Natural killer cell treated with Interleukin-12 subunit alpha and Interleukin-12 subunit beta and Interleukin-15 and Interleukin-18, amount 100 ng/mL, for 72 hours (primary cell): ENCODE data around the gene HES4. TPM values are rescaled to one million over a fixed set of nuclear protein-coding genes. Genes with fewer than 3 reads are reported as not detected.

Source experiments
- ATAC-seq, 2 donors: fragments of 150-1000 bp; cut with Tn5 transposase in 1 of 2; sonication (Bioruptor Pico), chemical (Tn5 transposase) in 1 of 2; 2 replicates each; pipeline ENCODE4 v1.10.0; 2021
- DNase-seq: peaks from one replicate; pipeline ENCODE4 v3.0.0; 2022; ENCODE audit warnings: low spot score
- H3K27ac Mint-ChIP-seq, 2 donors: 1 replicate in 1 of 2; 2 replicates in 1 of 2; pipeline ENCODE4 v1.8.0; 2022; ENCODE audit warnings: mixed read lengths in 2 of 2, mild to moderate bottlenecking in 1 of 2, moderate library complexity in 1 of 2
- H3K27me3 Mint-ChIP-seq, 2 donors: 1 replicate in 1 of 2; 2 replicates in 1 of 2; pipeline ENCODE4 v1.8.0; 2022; ENCODE audit warnings: mixed read lengths in 2 of 2
- H3K36me3 Mint-ChIP-seq: one replicate; pipeline ENCODE4 v1.8.0; 2022; ENCODE audit warnings: mixed read lengths
- H3K4me1 Mint-ChIP-seq, 2 donors: 1 replicate in 1 of 2; 2 replicates in 1 of 2; pipeline ENCODE4 v1.8.0; 2022; ENCODE audit warnings: low read depth in 2 of 2, mixed read lengths in 2 of 2, mild to moderate bottlenecking in 1 of 2
- H3K4me3 Mint-ChIP-seq: one replicate; pipeline ENCODE4 v1.8.0; 2022; ENCODE audit warnings: mixed read lengths
- H3K9me3 Mint-ChIP-seq: 2 replicates; pipeline ENCODE4 v1.8.0; 2022; ENCODE audit warnings: mixed read lengths
- total RNA-seq, 2 donors: library from RNA; stranded (reverse); gene quantifications; one replicate each; pipeline ENCODE4 v1.2.3, GENCODE V29; 2022

HES4 gene
- total RNA-seq, 2 donors from 2014 or later = not detected

DNA sequence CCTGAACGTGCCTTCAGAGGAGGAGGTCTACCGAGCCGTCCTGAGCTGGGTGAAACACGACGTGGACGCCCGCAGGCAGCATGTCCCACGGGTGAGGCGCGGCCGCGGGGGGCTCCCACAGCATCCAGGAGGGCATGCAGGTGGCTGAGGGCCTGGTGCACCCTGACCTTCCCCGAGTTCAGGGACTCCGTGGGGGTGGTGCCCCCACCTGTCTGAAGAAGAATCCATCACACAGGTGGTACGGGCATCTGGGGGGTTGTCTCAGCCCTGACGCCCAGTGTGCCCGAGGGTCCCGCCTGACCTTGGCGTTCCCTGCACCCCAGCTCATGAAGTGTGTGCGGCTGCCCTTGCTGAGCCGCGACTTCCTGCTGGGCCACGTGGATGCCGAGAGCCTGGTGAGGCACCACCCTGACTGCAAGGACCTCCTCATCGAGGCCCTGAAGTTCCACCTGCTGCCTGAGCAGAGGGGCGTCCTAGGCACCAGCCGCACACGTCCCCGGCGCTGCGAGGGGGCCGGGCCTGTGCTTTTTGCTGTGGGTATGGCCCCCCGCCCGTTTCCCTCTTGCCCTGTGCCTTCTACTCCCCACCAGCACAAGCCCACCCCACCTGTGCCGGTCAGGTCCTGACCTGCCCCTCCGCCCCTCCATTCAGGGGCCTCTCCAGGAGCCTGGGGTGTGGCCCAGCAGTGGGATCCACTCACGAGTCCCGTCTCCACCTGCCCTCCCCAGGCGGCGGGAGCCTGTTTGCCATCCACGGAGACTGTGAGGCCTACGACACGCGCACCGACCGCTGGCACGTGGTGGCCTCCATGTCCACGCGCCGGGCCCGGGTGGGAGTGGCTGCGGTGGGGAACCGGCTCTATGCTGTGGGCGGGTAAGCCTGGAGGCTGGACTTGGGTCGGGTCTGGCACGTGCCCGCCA is 37.3 kb downstream of the HES4 start:
- Mint-ChIP-seq H3K36me3 (peaks cover 2% of the 10 kb centered on the region), H3K27me3 (no peaks in the 10 kb centered on the region), H3K9me3 (no peaks in the 10 kb centered on the region), H3K4me3 (peak overlapping the region; percentile 34), H3K4me1 (peaks cover 8 to 11% of the 10 kb centered on the region in 2 donors), H3K27ac (no peak overlapping the region)
- ATAC-seq (no peak), DNase-seq (no peak)

DNA sequence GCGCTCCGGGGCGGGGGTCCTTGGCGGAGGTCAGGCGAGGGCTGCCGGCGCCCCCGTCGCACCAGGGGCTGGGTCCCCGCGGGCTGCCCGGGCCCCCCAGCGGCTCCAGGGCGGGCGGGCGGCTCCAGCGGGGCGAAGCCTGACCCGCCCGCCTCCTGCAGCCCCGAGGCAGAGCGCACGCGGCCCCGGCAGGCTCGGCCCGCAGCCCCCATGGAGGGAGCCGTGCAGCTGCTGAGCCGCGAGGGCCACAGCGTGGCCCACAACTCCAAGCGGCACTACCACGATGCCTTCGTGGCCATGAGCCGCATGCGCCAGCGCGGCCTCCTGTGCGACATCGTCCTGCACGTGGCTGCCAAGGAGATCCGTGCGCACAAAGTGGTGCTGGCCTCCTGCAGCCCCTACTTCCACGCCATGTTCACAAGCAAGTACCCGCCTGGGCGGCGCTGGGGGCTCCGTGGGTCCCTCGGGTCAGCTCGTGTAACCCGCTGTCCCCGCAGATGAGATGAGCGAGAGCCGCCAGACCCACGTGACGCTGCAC is 38.7 kb downstream of the HES4 start:
- Mint-ChIP-seq H3K4me1 (peaks cover 16 to 20% of the 10 kb centered on the region in 2 donors), H3K27me3 (no peaks in the 10 kb centered on the region), H3K4me3 (peak overlapping the region; percentile 34), H3K9me3 (no peaks in the 10 kb centered on the region), H3K27ac (no peak overlapping the region), H3K36me3 (peaks cover 5% of the 10 kb centered on the region)
- DNase-seq = no peak
- no peak for ATAC-seq

DNA sequence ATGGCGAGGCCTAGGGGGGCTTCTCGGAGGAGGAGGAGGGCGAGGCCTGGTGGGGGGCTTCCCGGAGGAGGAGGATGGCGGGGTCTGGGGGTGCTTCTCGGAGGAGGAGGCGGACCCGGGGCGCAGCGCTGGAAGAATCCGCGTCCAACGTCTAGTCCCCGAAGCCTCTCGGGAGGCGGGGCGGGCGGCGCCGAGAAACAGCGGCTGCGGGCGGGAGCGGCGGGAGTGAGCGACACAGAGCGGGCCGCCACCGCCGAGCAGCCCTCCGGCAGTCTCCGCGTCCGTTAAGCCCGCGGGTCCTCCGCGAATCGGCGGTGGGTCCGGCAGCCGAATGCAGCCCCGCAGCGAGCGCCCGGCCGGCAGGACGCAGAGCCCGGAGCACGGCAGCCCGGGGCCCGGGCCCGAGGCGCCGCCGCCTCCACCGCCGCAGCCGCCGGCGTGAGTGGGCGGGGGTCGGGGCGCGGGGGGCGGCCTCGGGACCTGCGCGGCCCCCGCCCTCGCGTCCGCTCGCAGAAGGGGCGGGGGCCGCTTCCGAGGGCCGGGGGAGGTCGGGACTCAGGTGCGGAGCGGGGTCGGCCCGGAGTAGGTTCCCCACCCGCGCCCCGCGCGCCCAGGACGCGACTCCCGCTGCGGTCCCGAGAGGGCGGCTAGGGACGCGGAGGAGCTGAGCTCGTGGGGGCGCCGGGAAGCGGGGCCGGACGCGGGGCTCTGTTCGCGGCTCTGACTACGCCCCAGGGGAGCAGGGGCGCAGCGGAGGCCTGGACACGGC is 39.4 kb downstream of the HES4 start, which contains the start of gene KLHL17:
KLHL17 (plus strand) TSS at position 222 of the 769 bp plus-strand sequence; CDS start at position 332, 110 bp downstream.
- Mint-ChIP-seq H3K4me1 (peaks cover 16 to 20% of the 10 kb centered on the region in 2 donors), H3K36me3 (peaks cover 5% of the 10 kb centered on the region), H3K4me3 (peak within 1 kb of the TSS; percentile 99), H3K27me3 (no peaks in the 10 kb centered on the region), H3K27ac (peak within 1 kb of the TSS in 1 of 2 donors; percentile 35), H3K9me3 (no peaks in the 10 kb centered on the region)
- DNase-seq (peak; percentile 87), ATAC-seq (peak; percentile 69 to 76)

- Mint-ChIP-seq H3K36me3 (peaks cover 5% of the 10 kb centered on the region), H3K9me3 (no peaks in the 10 kb centered on the region), H3K4me1 (peaks cover 20 to 21% of the 10 kb centered on the region in 2 donors), H3K27me3 (no peaks in the 10 kb centered on the region), H3K4me3 (peak overlapping the region; percentile 99), H3K27ac (peak overlapping the region in 1 of 2 donors; percentile 35)
- ATAC-seq (peak in 1 of 2 donors; percentile 1), DNase-seq (no peak)
Measured at GRCh38 chr1:959731-960362, 40.0 kb downstream of the HES4 start.

DNA sequence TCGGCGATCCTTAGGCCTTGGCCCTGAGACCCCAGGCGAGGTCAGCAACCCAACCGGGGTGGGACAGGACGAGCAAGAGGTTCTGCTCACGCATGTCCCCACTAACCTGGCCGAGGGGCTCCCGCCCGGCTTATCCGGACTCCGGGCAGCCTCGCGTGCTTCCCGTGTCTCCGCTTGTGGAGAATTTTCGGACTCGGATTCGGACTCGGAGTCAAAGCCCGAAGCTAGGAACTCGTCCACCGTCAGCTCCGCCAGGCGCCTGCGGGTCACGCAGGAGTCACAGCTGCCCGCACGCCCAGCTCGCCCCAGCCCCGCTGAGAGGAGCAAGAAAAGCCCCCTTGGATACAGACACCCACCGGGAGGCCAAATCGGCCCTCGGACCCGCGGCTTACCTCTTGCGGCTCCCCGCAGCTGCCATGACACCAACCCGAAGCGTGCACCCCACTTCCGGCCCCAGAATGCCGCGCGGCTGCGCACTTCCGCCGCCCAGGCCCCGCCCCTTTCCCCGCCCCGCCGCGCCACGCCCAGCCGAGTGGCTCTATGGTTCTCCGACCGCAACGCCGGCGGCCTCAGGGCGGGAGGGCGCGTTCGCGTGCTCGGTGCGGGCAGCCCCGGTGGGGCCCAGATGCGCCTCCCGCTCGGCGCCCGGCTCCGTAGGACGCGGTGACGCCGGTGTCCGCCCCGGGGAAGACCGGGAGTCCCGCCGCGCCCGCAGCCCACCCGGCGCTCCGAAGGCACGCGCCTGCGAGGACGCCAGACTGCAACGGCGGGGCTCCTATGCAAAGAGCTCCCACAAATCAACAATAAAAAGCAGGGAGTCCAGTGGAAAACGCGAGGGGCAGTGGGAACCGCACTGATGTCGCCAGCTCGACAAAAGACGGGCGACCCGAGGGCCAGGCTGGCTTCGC is 40.8 kb downstream of the HES4 start, which contains the start of gene NOC2L:
NOC2L (minus strand) TSS at position 434 of the 908 bp plus-strand sequence; CDS start at position 418, 16 bp downstream.
- DNase-seq = peak; percentile 92
- Mint-ChIP-seq H3K9me3 (no peaks in the 10 kb centered on the region), H3K27me3 (no peaks in the 10 kb centered on the region), H3K4me1 (peaks cover 20 to 21% of the 10 kb centered on the region in 2 donors), H3K27ac (peak within 1 kb of the TSS; percentile 66 to 77), H3K36me3 (peaks cover 5% of the 10 kb centered on the region), H3K4me3 (peak within 1 kb of the TSS; percentile 99)
- ATAC-seq = peak; percentile 92 to 94

- Mint-ChIP-seq H3K4me1 (peaks cover 20 to 21% of the 10 kb centered on the region in 2 donors), H3K4me3 (no peak overlapping the region), H3K27me3 (no peaks in the 10 kb centered on the region), H3K36me3 (peaks cover 5% of the 10 kb centered on the region), H3K27ac (no peak overlapping the region), H3K9me3 (no peaks in the 10 kb centered on the region)
- ATAC-seq = no peak
- no peak for DNase-seq
Measured at GRCh38 chr1:956636-957035, 43.3 kb downstream of the HES4 start.

- Mint-ChIP-seq H3K9me3 (no peaks in the 10 kb centered on the region), H3K27ac (no peak overlapping the region), H3K27me3 (no peaks in the 10 kb centered on the region), H3K36me3 (peaks cover 5% of the 10 kb centered on the region), H3K4me1 (peaks cover 20 to 21% of the 10 kb centered on the region in 2 donors), H3K4me3 (no peak overlapping the region)
- DNase-seq = no peak
- ATAC-seq = no peak
Measured at GRCh38 chr1:955474-955873, 44.4 kb downstream of the HES4 start.

- H3K4me3 Mint-ChIP-seq = no peak overlapping the region
- DNase-seq (no peak), ATAC-seq (no peak)
- H3K27ac Mint-ChIP-seq = no peak overlapping the region
- H3K4me1 Mint-ChIP-seq = peaks cover 20 to 21% of the 10 kb centered on the region in 2 donors
- peaks cover 5% of the 10 kb centered on the region for H3K36me3 Mint-ChIP-seq
- no peaks in the 10 kb centered on the region for H3K27me3 Mint-ChIP-seq
- no peaks in the 10 kb centered on the region for H3K9me3 Mint-ChIP-seq
Measured at GRCh38 chr1:954927-955326, 45.0 kb downstream of the HES4 start.

DNA sequence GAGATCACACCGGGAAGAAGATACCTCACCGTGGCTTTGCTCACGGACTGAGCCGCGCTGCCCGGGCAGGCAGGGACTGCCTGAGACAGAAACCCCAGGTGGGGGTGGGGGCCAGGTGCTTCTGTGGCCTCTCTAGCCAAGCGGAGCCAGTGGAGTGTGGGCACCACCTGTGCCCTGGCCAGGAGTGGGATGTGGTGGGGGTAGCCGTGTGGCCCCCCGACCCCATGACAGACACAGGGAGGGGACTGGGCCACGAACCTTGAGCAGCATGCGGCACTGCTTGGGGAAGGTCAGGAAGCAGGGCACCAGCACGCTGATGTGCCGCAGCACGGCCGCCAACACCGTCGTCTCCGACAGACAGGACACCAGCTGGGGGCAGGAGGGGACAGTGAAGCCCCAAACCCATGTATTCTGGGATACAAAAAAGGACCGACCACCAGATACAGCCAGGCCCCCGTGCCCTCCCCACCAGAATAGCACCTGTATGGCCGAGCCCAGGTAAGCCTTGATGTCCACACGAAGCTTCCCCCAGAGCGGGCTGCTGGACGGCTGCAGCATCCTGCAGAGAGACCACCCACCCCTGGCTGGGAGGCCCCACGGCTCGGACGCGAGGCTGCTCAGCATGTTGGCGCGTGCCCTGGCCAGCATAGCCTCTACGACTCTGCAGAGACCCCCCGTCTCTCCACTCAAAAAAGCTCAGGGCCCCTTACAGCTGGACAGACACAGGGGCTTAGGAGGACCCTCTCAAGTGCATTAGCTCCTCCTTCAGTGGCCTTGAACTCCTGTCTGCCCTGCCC is 46.2 kb downstream of the HES4 start:
- H3K36me3 Mint-ChIP-seq = peaks cover 5% of the 10 kb centered on the region
- DNase-seq (no peak), ATAC-seq (no peak)
- no peak overlapping the region for H3K4me3 Mint-ChIP-seq
- H3K27me3 Mint-ChIP-seq = no peaks in the 10 kb centered on the region
- peaks cover 20 to 21% of the 10 kb centered on the region in 2 donors for H3K4me1 Mint-ChIP-seq
- no peak overlapping the region for H3K27ac Mint-ChIP-seq
- no peaks in the 10 kb centered on the region for H3K9me3 Mint-ChIP-seq

- H3K36me3 Mint-ChIP-seq = peaks cover 3% of the 10 kb centered on the region
- H3K9me3 Mint-ChIP-seq = no peaks in the 10 kb centered on the region
Measured at GRCh38 chr1:952603-953002, 47.3 kb downstream of the HES4 start.

DNA sequence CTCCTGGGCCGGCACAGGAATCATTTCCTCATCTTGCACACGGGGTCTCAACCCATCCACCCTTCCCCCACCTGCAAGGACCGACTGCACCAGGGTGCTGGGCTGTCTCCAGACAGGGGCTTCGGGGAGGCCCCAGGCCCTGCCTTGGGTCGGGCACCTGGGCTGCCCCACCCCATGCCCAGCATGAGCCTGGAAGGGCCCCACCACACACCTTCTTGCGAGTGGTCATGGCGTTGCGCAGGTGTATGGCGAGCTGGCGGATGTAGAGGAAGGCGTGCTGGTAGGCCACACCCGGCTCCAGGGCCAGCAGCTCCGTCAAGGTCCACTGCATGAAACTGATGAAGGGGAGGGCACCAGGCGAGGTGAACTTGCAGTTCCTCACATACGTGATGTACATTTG is 47.7 kb downstream of the HES4 start:
- H3K27me3 Mint-ChIP-seq = no peaks in the 10 kb centered on the region
- no peak overlapping the region for H3K4me3 Mint-ChIP-seq
- H3K36me3 Mint-ChIP-seq = no peaks in the 10 kb centered on the region
- no peak overlapping the region for H3K27ac Mint-ChIP-seq
- no peak for ATAC-seq
- no peaks in the 10 kb centered on the region for H3K9me3 Mint-ChIP-seq
- DNase-seq = no peak
- H3K4me1 Mint-ChIP-seq = peaks cover 4 to 9% of the 10 kb centered on the region in 2 donors

More at GRCh38 chr1:952603-953002, 47.3 kb downstream of the HES4 start:
- H3K4me1 Mint-ChIP-seq = peaks cover 8 to 12% of the 10 kb centered on the region in 2 donors
- no peaks in the 10 kb centered on the region for H3K27me3 Mint-ChIP-seq
- H3K27ac Mint-ChIP-seq = no peak overlapping the region
- no peak for ATAC-seq
- no peak for DNase-seq
- no peak overlapping the region for H3K4me3 Mint-ChIP-seq

DNA sequence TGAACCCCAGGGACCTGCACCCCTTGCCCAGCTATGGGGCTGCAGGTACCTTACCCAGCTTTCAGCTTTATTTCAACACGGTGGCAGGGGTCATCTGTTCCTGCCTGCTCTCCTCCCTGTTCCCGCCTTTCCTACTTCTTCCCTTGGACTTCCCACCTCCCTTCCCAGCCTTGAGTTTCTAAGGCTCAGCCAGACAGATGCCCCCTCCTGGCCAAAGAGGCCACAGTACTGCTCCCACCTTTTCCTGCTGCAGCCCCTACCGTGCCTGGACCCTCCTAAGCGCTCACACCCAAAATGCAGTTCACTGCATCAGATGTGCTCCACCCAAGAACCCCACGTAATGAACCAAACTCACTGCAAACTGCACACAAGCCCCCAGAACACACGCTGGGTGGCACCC is 48.5 kb downstream of the HES4 start:
- no peaks in the 10 kb centered on the region for H3K36me3 Mint-ChIP-seq

More for the DNA sequence above, 48.5 kb downstream of the HES4 start:
- H3K4me3 Mint-ChIP-seq = no peak overlapping the region
- DNase-seq (no peak), ATAC-seq (no peak)
- no peak overlapping the region for H3K27ac Mint-ChIP-seq
- no peaks in the 10 kb centered on the region for H3K27me3 Mint-ChIP-seq
- H3K9me3 Mint-ChIP-seq = no peaks in the 10 kb centered on the region
- peaks cover 0 to 5% of the 10 kb centered on the region in 2 donors for H3K4me1 Mint-ChIP-seq
